ENCODE data around the gene TMEM225B.

DNA sequence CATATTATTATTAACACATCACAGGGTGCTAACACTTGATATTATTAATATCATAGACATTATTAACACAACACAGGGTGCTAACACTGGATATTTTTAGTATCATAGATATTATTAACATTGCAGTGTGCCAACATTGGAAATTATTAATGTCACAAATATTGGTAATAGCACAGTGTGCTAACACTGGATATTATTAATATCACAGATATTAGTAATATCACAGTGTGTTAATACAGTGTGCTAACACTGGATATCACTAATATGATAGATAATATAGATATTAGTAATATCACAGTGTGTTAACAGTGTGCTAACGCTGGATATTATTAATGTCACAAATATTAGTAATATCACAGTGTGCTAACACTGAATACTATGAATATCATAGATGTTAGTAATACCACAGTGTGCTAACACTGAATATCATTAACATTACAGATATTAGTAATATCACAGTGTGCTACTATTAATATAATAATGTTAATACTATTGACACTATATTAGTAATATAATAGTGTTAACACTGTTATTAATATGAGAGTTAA, 1.6 kb upstream of the TMEM225B start:
- TF ChIP-seq, protein P1, sequence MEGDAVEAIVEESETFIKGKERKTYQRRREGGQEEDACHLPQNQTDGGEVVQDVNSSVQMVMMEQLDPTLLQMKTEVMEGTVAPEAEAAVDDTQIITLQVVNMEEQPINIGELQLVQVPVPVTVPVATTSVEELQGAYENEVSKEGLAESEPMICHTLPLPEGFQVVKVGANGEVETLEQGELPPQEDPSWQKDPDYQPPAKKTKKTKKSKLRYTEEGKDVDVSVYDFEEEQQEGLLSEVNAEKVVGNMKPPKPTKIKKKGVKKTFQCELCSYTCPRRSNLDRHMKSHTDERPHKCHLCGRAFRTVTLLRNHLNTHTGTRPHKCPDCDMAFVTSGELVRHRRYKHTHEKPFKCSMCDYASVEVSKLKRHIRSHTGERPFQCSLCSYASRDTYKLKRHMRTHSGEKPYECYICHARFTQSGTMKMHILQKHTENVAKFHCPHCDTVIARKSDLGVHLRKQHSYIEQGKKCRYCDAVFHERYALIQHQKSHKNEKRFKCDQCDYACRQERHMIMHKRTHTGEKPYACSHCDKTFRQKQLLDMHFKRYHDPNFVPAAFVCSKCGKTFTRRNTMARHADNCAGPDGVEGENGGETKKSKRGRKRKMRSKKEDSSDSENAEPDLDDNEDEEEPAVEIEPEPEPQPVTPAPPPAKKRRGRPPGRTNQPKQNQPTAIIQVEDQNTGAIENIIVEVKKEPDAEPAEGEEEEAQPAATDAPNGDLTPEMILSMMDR (IDR thresholded peaks at IDR 0.05), result no peak
- no peak for TF ChIP-seq POLR2AphosphoS5 (IDR thresholded peaks at IDR 0.05; ENCODE audit: low read depth, low read length)
- no peak for TF ChIP-seq SIN3A (IDR thresholded peaks at IDR 0.05; ENCODE audit: borderline replicate concordance, insufficient read depth, low read depth, low read length)
- TF ChIP-seq, protein P2, sequence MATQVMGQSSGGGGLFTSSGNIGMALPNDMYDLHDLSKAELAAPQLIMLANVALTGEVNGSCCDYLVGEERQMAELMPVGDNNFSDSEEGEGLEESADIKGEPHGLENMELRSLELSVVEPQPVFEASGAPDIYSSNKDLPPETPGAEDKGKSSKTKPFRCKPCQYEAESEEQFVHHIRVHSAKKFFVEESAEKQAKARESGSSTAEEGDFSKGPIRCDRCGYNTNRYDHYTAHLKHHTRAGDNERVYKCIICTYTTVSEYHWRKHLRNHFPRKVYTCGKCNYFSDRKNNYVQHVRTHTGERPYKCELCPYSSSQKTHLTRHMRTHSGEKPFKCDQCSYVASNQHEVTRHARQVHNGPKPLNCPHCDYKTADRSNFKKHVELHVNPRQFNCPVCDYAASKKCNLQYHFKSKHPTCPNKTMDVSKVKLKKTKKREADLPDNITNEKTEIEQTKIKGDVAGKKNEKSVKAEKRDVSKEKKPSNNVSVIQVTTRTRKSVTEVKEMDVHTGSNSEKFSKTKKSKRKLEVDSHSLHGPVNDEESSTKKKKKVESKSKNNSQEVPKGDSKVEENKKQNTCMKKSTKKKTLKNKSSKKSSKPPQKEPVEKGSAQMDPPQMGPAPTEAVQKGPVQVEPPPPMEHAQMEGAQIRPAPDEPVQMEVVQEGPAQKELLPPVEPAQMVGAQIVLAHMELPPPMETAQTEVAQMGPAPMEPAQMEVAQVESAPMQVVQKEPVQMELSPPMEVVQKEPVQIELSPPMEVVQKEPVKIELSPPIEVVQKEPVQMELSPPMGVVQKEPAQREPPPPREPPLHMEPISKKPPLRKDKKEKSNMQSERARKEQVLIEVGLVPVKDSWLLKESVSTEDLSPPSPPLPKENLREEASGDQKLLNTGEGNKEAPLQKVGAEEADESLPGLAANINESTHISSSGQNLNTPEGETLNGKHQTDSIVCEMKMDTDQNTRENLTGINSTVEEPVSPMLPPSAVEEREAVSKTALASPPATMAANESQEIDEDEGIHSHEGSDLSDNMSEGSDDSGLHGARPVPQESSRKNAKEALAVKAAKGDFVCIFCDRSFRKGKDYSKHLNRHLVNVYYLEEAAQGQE (IDR thresholded peaks at IDR 0.05; ENCODE audit: insufficient read depth in 1 of 2, low read depth in 2 of 2, low read length in 1 of 2), result no peak
- TF ChIP-seq TCF7L2 (IDR thresholded peaks at IDR 0.05; ENCODE audit: low read depth, low read length), result no peak

Data from Panc1 (cell line).